Lower leg skin (tissue), 3 donors: ENCODE results near the gene ERMAP.

Source experiments
- CTCF ChIP-seq, 3 donors: fragments of 450-650 bp; IDR thresholded peaks; one replicate each; pipeline ENCODE4 v1.5.1; 2016; ENCODE audit warnings: antibody characterized with exemption in 3 of 3, mild to moderate bottlenecking in 3 of 3, moderate library complexity in 2 of 3
- POLR2A ChIP-seq, 2 donors: fragments of 450-650 bp; IDR thresholded peaks; one replicate each; pipeline ENCODE4 v1.6.1; 2016 to 2017; ENCODE audit warnings: antibody characterized with exemption in 2 of 2, mild to moderate bottlenecking in 1 of 2, moderate library complexity in 1 of 2

GRCh38 chr1:42877380-42877779 is 60.5 kb downstream of the ERMAP start:
- TF ChIP-seq CTCF (IDR thresholded peaks at IDR 0.05) (no peak), POLR2A (IDR thresholded peaks at IDR 0.05) (no peak)
